Spleen (tissue), 11 donors: ENCODE data around the gene TRHDE. TPM values are rescaled to one million over a fixed set of nuclear protein-coding genes. Genes with fewer than 3 reads are reported as not detected.

ENCODE experiments used
- DNase-seq: peaks from one replicate; pipeline ENCODE4 v3.0.0-alpha.2; 2020
- H3K27ac ChIP-seq, 8 donors: fragments of 200-600 bp; sonication (generic) in 7 of 8; 1 replicate in 4 of 8; 2 replicates in 4 of 8; pipeline versions ENCODE4 v1.5.0 to v1.8.0; 2016 to 2021; ENCODE audit warnings: inconsistent platforms in 4 of 8, mild to moderate bottlenecking in 4 of 8, moderate library complexity in 1 of 8
- H3K27me3 ChIP-seq, 7 donors: fragments of 200-600 bp; sonication (generic) in 6 of 7; replicated peaks in 1 of 7; 1 replicate in 4 of 7; 2 replicates in 3 of 7; pipeline versions ENCODE4 v1.5.0 to v1.8.0; 2016 to 2021; ENCODE audit warnings: inconsistent platforms in 3 of 7, mild to moderate bottlenecking in 1 of 7
- H3K36me3 ChIP-seq, 6 donors: fragments of 200-600 bp; sonication (generic) in 5 of 6; 1 replicate in 4 of 6; 2 replicates in 2 of 6; pipeline versions ENCODE4 v1.5.0 to v1.8.0; 2016 to 2021; ENCODE audit warnings: inconsistent platforms in 2 of 6
- H3K4me1 ChIP-seq, 6 donors: fragments of 200-600 bp; sonication (generic) in 5 of 6; 1 replicate in 3 of 6; 2 replicates in 3 of 6; pipeline versions ENCODE4 v1.5.0 to v1.8.0; 2016 to 2021; ENCODE audit warnings: inconsistent platforms in 3 of 6
- H3K4me3 ChIP-seq, 8 donors: fragments of 200-600 bp; sonication (generic) in 7 of 8; 1 replicate in 4 of 8; 2 replicates in 4 of 8; pipeline versions ENCODE4 v1.5.0 to v1.8.0; 2016 to 2021; ENCODE audit warnings: inconsistent platforms in 4 of 8, mild to moderate bottlenecking in 4 of 8, moderate library complexity in 2 of 8
- H3K9me3 ChIP-seq, 8 donors: fragments of 200-600 bp; sonication (generic) in 7 of 8; 1 replicate in 4 of 8; 2 replicates in 4 of 8; pipeline versions ENCODE4 v1.5.0 to v1.8.0; 2016 to 2021; ENCODE audit warnings: inconsistent platforms in 4 of 8
- CTCF ChIP-seq, 11 experiments: fragments of 200-600 bp in 7 of 11; fragments of 450-650 bp in 4 of 11; sonication (generic) in 4 of 11; IDR thresholded peaks in 8 of 11; conservative IDR thresholded peaks in 3 of 11; 1 replicate in 7 of 11; 2 replicates in 4 of 11; pipeline versions ENCODE4 v1.4.0 to v1.8.0; 2016 to 2021; ENCODE audit warnings: antibody characterized with exemption in 11 of 11, inconsistent platforms in 4 of 11, mild to moderate bottlenecking in 1 of 11
- POLR2A ChIP-seq, 3 donors: fragments of 450-650 bp; IDR thresholded peaks; one replicate each; pipeline ENCODE4 v1.5.1; 2017; ENCODE audit warnings: antibody characterized with exemption in 3 of 3, mild to moderate bottlenecking in 1 of 3
- POLR2AphosphoS5 ChIP-seq, 3 donors: sonication (generic); formaldehyde crosslinking; IDR thresholded peaks; one replicate each; pipeline ENCODE4 v1.5.1; 2017; ENCODE audit warnings: antibody characterized with exemption in 3 of 3
- WGBS, 5 donors: extraction: QIAGEN DNeasy Blood & Tissue Kit in 3 of 5; methylation state at CpG; one replicate each; pipeline versions ENCODE4 v1.1.5 to v1.1.7; 2013 to 2018; 5-methylcytosine and 5-hydroxymethylcytosine counted together
- intact Hi-C: fragments of 100-400 bp; cut with DNase I; formaldehyde crosslinking; loops from one replicate; pipeline ENCODE4 v1.15.0; 2023; ENCODE audit warnings: low total_unique reads
- polyA plus RNA-seq, 3 donors: library from polyadenylated mRNA; stranded (reverse); fragments of 200-250 nt; gene quantifications; one replicate each; pipeline ENCODE4 v1.2.1, GENCODE V29; 2013
- total RNA-seq, 7 donors: library from RNA; depleted of rRNA in 3 of 7; stranded (reverse); fragments of >200 nt in 3 of 7; fragmentation: NEBNext Ultra II Directional in 4 of 7; extraction: Animal tissue kit (Norgen Biotek cat#: 25700) in 4 of 7; gene quantifications; one replicate each; pipeline versions ENCODE4 v1.1.0 to v1.2.1, GENCODE V29; 2016 to 2021
- donor health status: healthy with polysubstance abuse.
- donor health status: DM: no; HTN: no; CAD: no; lungs with moderate emphysema.
- donor health status: DM: no; HTN: no; CAD: no.
- donor health status: Bipolar disorder and iron deficiency.
- donor health status: healthy.
- donor health status: DM: no; HTN: no; CAD: no.
- donor health status: DM: yes; HTN: yes; CAD: no.

TRHDE gene
- total and polyA plus RNA-seq, 10 donors, result 0.26 to 32.7 (median 16.3) TPM

- H3K4me1 ChIP-seq, result no peaks in the 10 kb centered on the region
- H3K9me3 ChIP-seq, result peaks cover 0 to 7% (median 3%) of the 10 kb centered on the region in 8 donors
- H3K27me3 ChIP-seq, result no peaks in the 10 kb centered on the region
- H3K27ac ChIP-seq, result no peak overlapping the region
- H3K36me3 ChIP-seq, result no peaks in the 10 kb centered on the region
- DNase-seq, result no peak
- intact Hi-C loops, result no loop called here
- WGBS, 5 donors, result 68 to 91% (median 76%) methylated on average over 1 of the region's 1 CpG
- TF ChIP-seq CTCF (IDR thresholded peaks at IDR 0.05 in 8 of 11, conservative IDR thresholded peaks at IDR 0.05 in 3 of 11) (no peak), POLR2AphosphoS5 (IDR thresholded peaks at IDR 0.05) (no peak), POLR2A (IDR thresholded peaks at IDR 0.05) (no peak)
- H3K4me3 ChIP-seq, result no peak overlapping the region
Observed at GRCh38 chr12:72433298-72433697, 161.1 kb downstream of the TRHDE start.

- no peak for DNase-seq
- H3K4me1 ChIP-seq, result no peaks in the 10 kb centered on the region
- 72 to 83% (median 79%) methylated on average over 1 of the region's 1 CpG for WGBS, 5 donors
- no peak overlapping the region for H3K4me3 ChIP-seq
- H3K36me3 ChIP-seq, result no peaks in the 10 kb centered on the region
- no peaks in the 10 kb centered on the region for H3K27me3 ChIP-seq
- peaks cover 3 to 16% (median 8%) of the 10 kb centered on the region in 8 donors for H3K9me3 ChIP-seq
- no peak overlapping the region for H3K27ac ChIP-seq
- intact Hi-C loops, result no loop called here
- TF ChIP-seq POLR2A (IDR thresholded peaks at IDR 0.05), result no peak
- no peak for TF ChIP-seq CTCF (IDR thresholded peaks at IDR 0.05 in 8 of 11, conservative IDR thresholded peaks at IDR 0.05 in 3 of 11)
- no peak for TF ChIP-seq POLR2AphosphoS5 (IDR thresholded peaks at IDR 0.05)
Observed at GRCh38 chr12:72434999-72435398, 162.8 kb downstream of the TRHDE start.

- H3K4me1 ChIP-seq, result no peaks in the 10 kb centered on the region
- intact Hi-C loops, result no loop called here
- H3K9me3 ChIP-seq, result peaks cover 3 to 16% (median 8%) of the 10 kb centered on the region in 8 donors
- H3K36me3 ChIP-seq, result no peaks in the 10 kb centered on the region
- no peak overlapping the region for H3K4me3 ChIP-seq
- no peak for DNase-seq
- TF ChIP-seq POLR2AphosphoS5 (IDR thresholded peaks at IDR 0.05) (no peak), POLR2A (IDR thresholded peaks at IDR 0.05) (no peak), CTCF (IDR thresholded peaks at IDR 0.05 in 8 of 11, conservative IDR thresholded peaks at IDR 0.05 in 3 of 11) (no peak)
- no peak overlapping the region for H3K27ac ChIP-seq
- H3K27me3 ChIP-seq, result no peaks in the 10 kb centered on the region
- WGBS, 5 donors, result 83 to 94% (median 91%) methylated on average over 2 of the region's 2 CpGs
Observed at GRCh38 chr12:72442217-72442616, 170.0 kb downstream of the TRHDE start.

GRCh38 chr12:72444125-72444524 is 172.0 kb downstream of the TRHDE start:
- H3K4me1 ChIP-seq, result no peaks in the 10 kb centered on the region
- no peak for DNase-seq
- peaks cover under 1 to 6% (median 2%) of the 10 kb centered on the region in 8 donors for H3K9me3 ChIP-seq
- intact Hi-C loops, result no loop called here
- no peak overlapping the region for H3K27ac ChIP-seq
- H3K27me3 ChIP-seq, result no peaks in the 10 kb centered on the region
- no peaks in the 10 kb centered on the region for H3K36me3 ChIP-seq
- TF ChIP-seq POLR2A (IDR thresholded peaks at IDR 0.05) (no peak), CTCF (IDR thresholded peaks at IDR 0.05 in 8 of 11, conservative IDR thresholded peaks at IDR 0.05 in 3 of 11) (no peak), POLR2AphosphoS5 (IDR thresholded peaks at IDR 0.05) (no peak)
- no peak overlapping the region for H3K4me3 ChIP-seq
